DMS79 (cell line): ENCODE data around the gene SMIM3.
"Not testable (repeated sequence)": the region's sequence is repeated elsewhere in the genome, so short reads cannot be mapped to it uniquely, and the experiment has no call there.

Experiments
- DNase-seq: peaks from one replicate; lab custom pipeline; 2025; lab: John Stamatoyannopoulos, UW

The SMIM3 gene

DNA sequence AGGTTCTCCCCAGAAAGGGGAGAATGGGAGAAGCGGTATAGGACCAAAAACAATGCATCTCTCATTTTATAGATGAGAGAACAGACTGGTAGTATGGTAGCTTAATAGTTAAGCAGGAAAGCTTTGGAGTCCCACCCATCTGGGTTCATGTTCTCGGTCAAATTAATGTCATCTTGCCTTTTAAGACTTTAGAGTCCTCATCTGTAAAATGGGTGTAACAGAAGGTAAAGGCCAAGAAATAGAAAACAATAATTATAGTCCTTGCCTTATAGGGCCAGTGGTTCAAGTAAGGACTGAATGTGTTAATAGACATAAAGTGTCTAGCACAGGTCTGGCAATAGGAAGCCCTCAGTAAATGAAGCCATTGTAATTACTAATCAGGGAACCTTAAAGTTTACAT lies 16.4 kb downstream of the SMIM3 start:
- DNase-seq, result no peak

- no peak for DNase-seq
These were observed 18.8 kb downstream of the SMIM3 start for GRCh38 chr5:150797384-150797783.

- DNase-seq, result peak; percentile 0
These were observed 22.8 kb downstream of the SMIM3 start for GRCh38 chr5:150801117-150801927.

DNA sequence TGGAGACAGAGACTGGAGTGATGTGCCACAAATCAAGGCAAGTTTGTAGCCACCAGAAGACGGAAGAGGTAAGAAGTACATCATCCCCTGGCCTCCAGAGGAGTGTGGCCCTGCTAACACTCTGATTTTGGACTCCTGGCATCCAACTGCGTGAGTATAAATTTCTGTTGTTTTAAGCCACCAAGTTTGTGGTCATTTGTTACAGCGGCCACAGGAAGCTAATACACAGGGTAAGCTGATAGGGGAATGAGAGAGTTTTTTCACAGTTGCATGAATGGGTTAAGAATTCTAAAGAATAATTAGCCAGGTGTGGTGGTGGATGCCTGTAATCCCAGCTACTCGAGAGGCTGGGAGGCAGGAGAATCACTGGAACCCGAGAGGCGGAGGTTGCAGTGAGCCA lies 25.8 kb downstream of the SMIM3 start:
- no peak for DNase-seq

GRCh38 chr5:150809363-150809762 lies 30.8 kb downstream of the SMIM3 start:
- no peak for DNase-seq

- DNase-seq, result no peak
These were observed 36.5 kb downstream of the SMIM3 start for GRCh38 chr5:150815010-150815409.

DNA sequence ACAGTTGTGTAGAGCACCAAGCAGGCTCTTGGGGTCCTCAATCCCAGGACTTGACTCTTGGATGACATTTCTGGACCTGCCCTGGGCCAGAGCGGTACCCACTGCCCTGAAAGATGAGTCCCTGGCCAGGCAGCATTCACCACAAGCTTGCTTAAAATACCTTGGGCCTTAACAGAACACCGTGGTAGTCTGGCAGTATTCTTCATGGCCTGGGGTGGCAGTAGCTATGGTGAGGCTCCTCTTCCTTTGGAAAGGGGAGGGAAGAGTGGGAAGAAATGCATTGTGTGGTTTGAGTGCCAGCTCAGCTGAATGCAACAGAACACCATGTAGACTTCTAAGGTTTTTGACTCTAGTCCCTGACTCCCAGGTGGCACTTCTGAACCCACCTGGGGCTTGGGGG lies 38.4 kb downstream of the SMIM3 start:
- DNase-seq, result no peak

DNA sequence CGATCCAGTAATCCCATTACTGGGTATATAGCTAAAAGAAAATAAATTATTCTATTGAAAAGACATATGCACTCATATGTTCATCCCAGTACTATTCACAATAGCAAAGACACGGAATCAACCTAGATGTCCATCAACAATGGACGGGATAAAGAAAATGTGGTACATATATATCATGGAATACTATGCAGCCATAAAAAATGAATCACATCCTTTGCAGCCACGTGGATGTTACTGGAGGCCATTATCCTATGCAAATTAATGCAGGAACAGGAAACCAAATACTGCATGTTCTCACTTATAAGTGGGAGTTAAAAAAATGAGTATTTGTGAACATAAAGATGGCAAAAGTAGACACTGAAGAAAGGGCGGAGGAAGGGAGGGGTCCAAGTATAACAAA lies 51.2 kb downstream of the SMIM3 start:
- DNase-seq, result no peak

DNA sequence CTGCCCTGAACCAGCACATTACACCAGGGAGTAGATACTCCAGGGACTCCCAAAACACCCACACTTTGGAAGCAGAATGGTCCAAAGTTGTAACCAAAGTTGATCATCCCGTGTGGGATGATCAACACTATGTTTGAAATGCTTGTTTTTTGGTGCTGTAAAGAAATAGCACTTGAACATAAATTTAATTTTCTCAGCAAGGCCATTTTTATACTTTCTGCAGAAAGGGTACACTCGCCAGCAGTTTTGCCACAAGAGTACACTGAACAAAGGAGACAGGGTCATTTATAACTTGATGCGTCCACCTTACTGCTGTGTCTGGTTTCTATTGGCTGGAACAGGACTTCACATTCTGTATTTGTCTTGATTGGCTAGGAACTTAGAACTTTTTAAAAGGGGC lies 53.3 kb downstream of the SMIM3 start:
- DNase-seq, result not testable (repeated sequence)

GRCh38 chr5:150836064-150836463 lies 57.5 kb downstream of the SMIM3 start:
- no peak for DNase-seq

- DNase-seq, result no peak
These were observed 58.1 kb downstream of the SMIM3 start for GRCh38 chr5:150836703-150837102.

DNA sequence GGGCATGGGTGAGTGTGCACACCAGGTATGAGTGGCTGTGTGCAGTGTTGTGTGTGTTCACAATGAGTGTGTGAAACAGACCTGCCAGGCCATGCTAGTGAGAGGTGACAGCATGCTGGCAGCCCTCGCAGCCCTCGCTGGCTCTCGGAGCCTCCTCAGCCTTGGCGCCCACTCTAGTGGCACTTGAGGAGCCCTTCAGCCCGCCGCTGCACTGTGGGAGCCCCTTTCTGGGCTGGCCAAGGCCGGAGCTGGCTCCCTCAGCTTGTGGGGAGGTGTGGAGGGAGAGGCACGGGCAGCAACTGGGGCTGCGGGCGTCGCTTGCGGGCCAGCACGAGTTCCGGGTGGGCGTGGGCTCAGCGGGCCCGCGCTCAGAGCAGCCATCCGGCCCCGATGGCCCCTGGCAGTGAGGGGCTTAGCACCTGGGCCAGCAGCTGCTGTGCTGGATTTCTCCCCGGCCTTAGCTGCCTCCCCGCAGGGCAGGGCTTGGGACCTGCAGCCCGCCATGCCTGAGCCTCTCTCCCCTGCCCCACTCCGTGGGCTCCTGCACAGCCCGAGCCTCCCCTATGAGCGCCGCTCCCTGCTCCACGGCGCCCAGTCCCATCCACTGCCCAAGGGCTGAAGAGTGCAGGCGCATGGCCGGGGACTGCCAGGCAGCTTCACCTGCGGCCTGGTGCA lies 66.8 kb downstream of the SMIM3 start:
- not testable (repeated sequence) for DNase-seq

- DNase-seq, result not testable (repeated sequence)
These were observed 67.7 kb downstream of the SMIM3 start, which contains the start of gene IRGM for GRCh38 chr5:150846308-150846653. IRGM (plus strand) TSS chr5:150846521; CDS start chr5:150848124, 1,603 bp downstream.
